ENCODE results near the gene SELENOP.

The SELENOP gene

GRCh38 chr5:42812620-42813019 lies 928 bp upstream of the SELENOP start:
- TF ChIP-seq, protein P1, sequence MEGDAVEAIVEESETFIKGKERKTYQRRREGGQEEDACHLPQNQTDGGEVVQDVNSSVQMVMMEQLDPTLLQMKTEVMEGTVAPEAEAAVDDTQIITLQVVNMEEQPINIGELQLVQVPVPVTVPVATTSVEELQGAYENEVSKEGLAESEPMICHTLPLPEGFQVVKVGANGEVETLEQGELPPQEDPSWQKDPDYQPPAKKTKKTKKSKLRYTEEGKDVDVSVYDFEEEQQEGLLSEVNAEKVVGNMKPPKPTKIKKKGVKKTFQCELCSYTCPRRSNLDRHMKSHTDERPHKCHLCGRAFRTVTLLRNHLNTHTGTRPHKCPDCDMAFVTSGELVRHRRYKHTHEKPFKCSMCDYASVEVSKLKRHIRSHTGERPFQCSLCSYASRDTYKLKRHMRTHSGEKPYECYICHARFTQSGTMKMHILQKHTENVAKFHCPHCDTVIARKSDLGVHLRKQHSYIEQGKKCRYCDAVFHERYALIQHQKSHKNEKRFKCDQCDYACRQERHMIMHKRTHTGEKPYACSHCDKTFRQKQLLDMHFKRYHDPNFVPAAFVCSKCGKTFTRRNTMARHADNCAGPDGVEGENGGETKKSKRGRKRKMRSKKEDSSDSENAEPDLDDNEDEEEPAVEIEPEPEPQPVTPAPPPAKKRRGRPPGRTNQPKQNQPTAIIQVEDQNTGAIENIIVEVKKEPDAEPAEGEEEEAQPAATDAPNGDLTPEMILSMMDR (IDR thresholded peaks at IDR 0.05; ENCODE audit: extremely low read depth, missing control alignments): no peak
- DNase-seq (ENCODE audit: low spot score): no peak

DNA sequence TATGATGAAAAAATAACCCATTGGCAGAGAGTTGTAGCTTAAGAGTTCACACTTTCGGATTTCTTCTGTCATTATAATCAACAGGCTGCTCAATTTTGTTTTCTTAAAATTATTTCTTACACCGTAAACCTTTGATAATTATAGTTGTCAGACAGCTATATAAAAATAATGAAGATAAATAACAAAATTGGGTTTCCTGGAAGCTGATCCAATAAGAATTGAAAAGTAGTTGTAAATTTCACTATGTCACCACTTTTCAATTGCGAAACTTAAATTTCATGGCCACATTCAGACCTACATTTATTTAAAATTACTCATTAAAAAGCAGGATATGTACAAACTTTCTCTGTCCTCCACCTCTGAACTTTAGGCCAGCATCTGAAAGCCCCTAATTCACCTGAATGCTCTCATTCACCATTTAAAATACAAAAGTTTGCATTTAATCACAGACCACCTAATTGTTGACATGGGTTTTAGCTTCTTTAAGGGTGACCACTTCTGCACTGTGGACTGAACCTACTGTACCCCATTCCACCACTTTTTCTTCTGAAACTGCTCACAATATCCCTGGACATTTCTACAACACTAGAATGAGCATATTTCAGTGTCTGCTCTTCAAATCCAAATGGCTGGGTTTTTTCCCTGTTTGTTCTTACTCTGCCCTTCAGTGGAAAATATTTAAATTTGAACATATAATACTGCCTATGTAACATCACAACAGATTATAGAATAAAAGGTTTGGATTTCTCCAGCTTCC lies 680 bp downstream of the SELENOP start:
- DNase-seq (ENCODE audit: low spot score): no peak
- TF ChIP-seq, protein P1 (IDR thresholded peaks at IDR 0.05; ENCODE audit: extremely low read depth, missing control alignments): no peak

DNA sequence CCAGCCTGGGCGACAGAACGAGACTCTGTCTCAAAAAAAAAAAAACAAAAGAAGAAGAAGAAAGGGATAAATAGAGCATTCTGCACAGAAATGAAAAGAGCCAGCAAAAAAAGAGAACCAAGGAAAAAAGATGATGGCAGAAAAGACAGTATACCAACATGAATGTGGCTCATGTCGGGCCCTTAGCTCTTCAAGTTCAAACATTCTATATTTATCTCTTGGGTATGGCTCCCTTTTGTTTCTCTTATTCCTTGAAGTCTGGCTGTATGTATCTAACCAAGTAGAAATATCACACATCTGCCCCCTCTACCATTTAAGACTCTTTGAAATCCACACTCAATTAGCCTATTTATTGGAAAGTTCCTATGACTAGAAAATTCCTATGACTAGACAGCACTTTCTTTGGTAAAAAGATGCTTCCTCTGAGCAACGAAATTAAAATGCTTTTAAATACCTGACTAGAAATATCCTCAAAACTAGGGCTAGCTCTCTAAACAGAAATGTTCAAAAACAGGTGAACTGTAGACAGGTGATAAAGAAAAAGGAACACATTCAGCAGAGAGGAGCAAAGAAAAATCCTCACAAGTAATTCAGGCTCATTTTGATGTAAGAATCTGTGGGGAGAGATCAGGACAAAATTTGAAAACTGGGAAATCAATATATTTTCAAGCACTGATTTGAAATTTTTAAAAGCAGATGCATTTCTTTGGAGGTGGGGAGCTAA lies 2.6 kb downstream of the SELENOP start:
- TF ChIP-seq, protein P1 (IDR thresholded peaks at IDR 0.05; ENCODE audit: extremely low read depth, missing control alignments): no peak
- no peak for DNase-seq (ENCODE audit: low spot score)

GRCh38 chr5:42807722-42808447 lies 3.8 kb downstream of the SELENOP start:
- TF ChIP-seq, protein P1 (IDR thresholded peaks at IDR 0.05; ENCODE audit: extremely low read depth, missing control alignments): no peak

DNA sequence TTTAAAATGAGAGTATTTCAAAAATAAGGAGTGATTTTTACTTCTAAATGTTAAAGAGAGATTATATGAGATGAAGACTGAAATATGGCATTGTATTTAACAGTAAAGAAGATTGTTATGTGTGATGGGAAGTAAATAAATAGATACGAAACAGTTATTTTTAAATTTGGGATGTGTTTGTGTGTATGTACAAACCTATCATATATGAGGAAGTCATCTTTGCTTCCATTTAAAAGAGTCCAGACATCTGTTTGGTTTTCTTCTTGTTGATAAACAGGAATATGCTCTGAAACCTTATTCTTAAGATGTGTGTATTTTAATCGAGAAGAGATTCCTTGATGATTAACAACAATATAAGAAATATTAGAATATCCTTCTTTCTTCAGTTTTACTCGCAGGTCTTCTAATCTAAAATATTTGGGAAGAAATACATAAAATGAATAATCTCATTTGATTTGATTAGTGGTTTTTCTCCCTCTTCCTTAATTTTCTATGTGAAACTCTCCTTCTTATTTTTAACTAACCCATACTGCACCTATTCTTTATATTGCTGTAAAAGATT lies 4.9 kb downstream of the SELENOP start:
- DNase-seq (ENCODE audit: low spot score): no peak
- TF ChIP-seq, protein P1 (IDR thresholded peaks at IDR 0.05; ENCODE audit: extremely low read depth, missing control alignments): no peak

More at GRCh38 chr5:42807722-42808447, 3.8 kb downstream of the SELENOP start:
- DNase-seq (ENCODE audit: low spot score): no peak

GRCh38 chr5:42806004-42806700 lies 5.5 kb downstream of the SELENOP start:
- TF ChIP-seq, protein P1 (IDR thresholded peaks at IDR 0.05; ENCODE audit: extremely low read depth, missing control alignments): no peak
- DNase-seq (ENCODE audit: low spot score): no peak

All from GM20000 (cell line).